Measurements from ENCODE around the gene ZIC3. TPM values are rescaled to one million over a fixed set of nuclear protein-coding genes. Genes with fewer than 3 reads are reported as not detected.

The ZIC3 gene
- total RNA-seq, 1 experiment from 2014 or later: not detected

- H3K36me3 ChIP-seq (ENCODE audit: low read depth): no peaks in the 10 kb centered on the region
- H3K4me3 ChIP-seq: no peak overlapping the region
- H3K27ac ChIP-seq: no peak overlapping the region
- no peak overlapping the region for H3K4me2 ChIP-seq
- H3K27me3 ChIP-seq (ENCODE audit: insufficient read depth, low read depth): peaks cover 6% of the 10 kb centered on the region; the same call in 1 of the 2 replicates
- H2AFZ ChIP-seq: no peak overlapping the region
- H3K9me3 ChIP-seq (ENCODE audit: insufficient read depth, low read depth): no peaks in the 10 kb centered on the region
- TF ChIP-seq EZH2 (IDR thresholded peaks at IDR 0.05; ENCODE audit: low read depth) (no peak), CTCF (conservative IDR thresholded peaks at IDR 0.05) (no peak)
- DNase-seq: no peak
- CTCF ChIA-PET: no interaction called here
- no peaks in the 10 kb centered on the region for H3F3A ChIP-seq (ENCODE audit: insufficient read depth, low read depth)
- POLR2A ChIA-PET (ENCODE audit: unreplicated experiment): no interaction called here
- no peaks in the 10 kb centered on the region for H3K4me1 ChIP-seq (replicated peaks; ENCODE audit: insufficient read depth)
- no peaks in the 10 kb centered on the region for H3K79me2 ChIP-seq (ENCODE audit: low read depth)
- no TSS peak for BruUV-seq (replicated peaks)
- H4K20me1 ChIP-seq (ENCODE audit: insufficient read depth): no peaks in the 10 kb centered on the region
- no peaks in the 10 kb centered on the region for H3K9me2 ChIP-seq (ENCODE audit: insufficient read depth)
- intact Hi-C loops (cut with micrococcal nuclease; ENCODE audit: unreplicated experiment): no loop called here
Measured at GRCh38 chrX:137569470-137569891, 3.6 kb downstream of the ZIC3 start.

GRCh38 chrX:137573324-137574101, 7.6 kb downstream of the ZIC3 start:
- no peak overlapping the region for H3K4me2 ChIP-seq

GRCh38 chrX:137574102-137574783, 8.3 kb downstream of the ZIC3 start:
- no peaks in the 10 kb centered on the region for H4K20me1 ChIP-seq (ENCODE audit: insufficient read depth)
- H3K79me2 ChIP-seq (ENCODE audit: low read depth): no peaks in the 10 kb centered on the region
- no peaks in the 10 kb centered on the region for H3K9me3 ChIP-seq (ENCODE audit: insufficient read depth, low read depth)
- H3K9me2 ChIP-seq (ENCODE audit: insufficient read depth): no peaks in the 10 kb centered on the region
- no peaks in the 10 kb centered on the region for H3F3A ChIP-seq (ENCODE audit: insufficient read depth, low read depth)
- H3K27ac ChIP-seq: no peak overlapping the region
- no peaks in the 10 kb centered on the region for H3K36me3 ChIP-seq (ENCODE audit: low read depth)
- TF ChIP-seq CTCF (conservative IDR thresholded peaks at IDR 0.05) (no peak), EZH2 (IDR thresholded peaks at IDR 0.05; ENCODE audit: low read depth) (no peak)
- DNase-seq: no peak
- ChIA-PET POLR2A (ENCODE audit: unreplicated experiment) (no interaction called here), CTCF (no interaction called here)
- no TSS peak for BruUV-seq (replicated peaks)
- no peaks in the 10 kb centered on the region for H3K4me1 ChIP-seq (replicated peaks; ENCODE audit: insufficient read depth)
- no peak overlapping the region for H2AFZ ChIP-seq
- peaks cover 6% of the 10 kb centered on the region; the same call in 1 of the 2 replicates for H3K27me3 ChIP-seq (ENCODE audit: insufficient read depth, low read depth)
- intact Hi-C loops (cut with micrococcal nuclease; ENCODE audit: unreplicated experiment): no loop called here
- H3K4me2 ChIP-seq: no peak overlapping the region
- H3K4me3 ChIP-seq: no peak overlapping the region

More at GRCh38 chrX:137573324-137574101, 7.6 kb downstream of the ZIC3 start:
- H3K27ac ChIP-seq: no peak overlapping the region
- no peaks in the 10 kb centered on the region for H3K36me3 ChIP-seq (ENCODE audit: low read depth)
- H4K20me1 ChIP-seq (ENCODE audit: insufficient read depth): no peaks in the 10 kb centered on the region
- H3K79me2 ChIP-seq (ENCODE audit: low read depth): no peaks in the 10 kb centered on the region
- peaks cover 6% of the 10 kb centered on the region; the same call in 1 of the 2 replicates for H3K27me3 ChIP-seq (ENCODE audit: insufficient read depth, low read depth)
- H2AFZ ChIP-seq: no peak overlapping the region
- BruUV-seq (replicated peaks): no TSS peak
- ChIA-PET POLR2A (ENCODE audit: unreplicated experiment) (no interaction called here), CTCF (no interaction called here)
- intact Hi-C loops (cut with micrococcal nuclease; ENCODE audit: unreplicated experiment): no loop called here
- no peaks in the 10 kb centered on the region for H3F3A ChIP-seq (ENCODE audit: insufficient read depth, low read depth)
- no peaks in the 10 kb centered on the region for H3K4me1 ChIP-seq (replicated peaks; ENCODE audit: insufficient read depth)
- H3K4me3 ChIP-seq: no peak overlapping the region
- H3K9me3 ChIP-seq (ENCODE audit: insufficient read depth, low read depth): no peaks in the 10 kb centered on the region
- no peaks in the 10 kb centered on the region for H3K9me2 ChIP-seq (ENCODE audit: insufficient read depth)
- no peak for TF ChIP-seq EZH2 (IDR thresholded peaks at IDR 0.05; ENCODE audit: low read depth)
- no peak for TF ChIP-seq CTCF (conservative IDR thresholded peaks at IDR 0.05)
- no peak for DNase-seq
